HL-60 (cell line): Measurements from ENCODE around the gene CELF5.

ENCODE experiments used
- CTCF ChIP-seq: IDR thresholded peaks from one replicate; pipeline ENCODE4 v1.5.1; 2011; ENCODE audit warnings: low read length, control low read depth, inconsistent platforms; ENCODE audit not compliant: insufficient read depth
- POLR2AphosphoS5 ChIP-seq: IDR thresholded peaks from 2 replicates; pipeline ENCODE4 v1.6.1; 2012; ENCODE audit warnings: low read depth

GRCh38 chr19:3315676-3315973, 91.2 kb downstream of the CELF5 start:
- TF ChIP-seq POLR2AphosphoS5 (no peak), CTCF (no peak)
